COLO668 (cell line): ENCODE measurements around the gene RTN4R.

Experiments
- DNase-seq: peaks from one replicate; lab custom pipeline; 2025; ENCODE audit not compliant: unreplicated experiment; lab: John Stamatoyannopoulos, UW

Gene RTN4R

GRCh38 chr22:20204806-20205205 is 63.3 kb downstream of the RTN4R start:
- no peak for DNase-seq

GRCh38 chr22:20204311-20204710 is 63.8 kb downstream of the RTN4R start:
- DNase-seq, result no peak

- no peak for DNase-seq
Observed at GRCh38 chr22:20203552-20204201, 64.4 kb downstream of the RTN4R start.

- DNase-seq, result no peak
Observed at GRCh38 chr22:20203142-20203551, 65.0 kb downstream of the RTN4R start.

- DNase-seq, result no peak
Observed at GRCh38 chr22:20201837-20202392, 66.2 kb downstream of the RTN4R start.

- DNase-seq, result no peak
Observed at GRCh38 chr22:20199906-20200305, 68.2 kb downstream of the RTN4R start.

GRCh38 chr22:20199413-20199842 is 68.7 kb downstream of the RTN4R start:
- DNase-seq, result no peak

- no peak for DNase-seq
Observed at GRCh38 chr22:20198557-20199319, 69.4 kb downstream of the RTN4R start.

GRCh38 chr22:20197407-20198030 is 70.6 kb downstream of the RTN4R start:
- no peak for DNase-seq

- DNase-seq, result no peak
Observed at GRCh38 chr22:20196094-20196842, 71.8 kb downstream of the RTN4R start.

- no peak for DNase-seq
Observed at GRCh38 chr22:20194681-20195593, 73.2 kb downstream of the RTN4R start.

- DNase-seq, result no peak
Observed at GRCh38 chr22:20193761-20194494, 74.2 kb downstream of the RTN4R start.

- no peak for DNase-seq
Observed at GRCh38 chr22:20192972-20193760, 75.0 kb downstream of the RTN4R start.

- no peak for DNase-seq
Observed at GRCh38 chr22:20192293-20192971, 75.7 kb downstream of the RTN4R start.

- no peak for DNase-seq
Observed at GRCh38 chr22:20191803-20192202, 76.3 kb downstream of the RTN4R start.
